DOHH2 (cell line): Measurements from ENCODE around the gene DOCK4.

Experiments
- EZH2phosphoT487 ChIP-seq: fragments of 200-600 bp; sonication (generic); IDR thresholded peaks from 2 replicates; pipeline ENCODE4 v1.6.1; 2017; ENCODE audit warnings: borderline replicate concordance, mild to moderate bottlenecking, antibody characterized with exemption, low read length, moderate library complexity, mixed read lengths
- TF ChIP-seq, protein P1 (sequence below): fragments of 200-600 bp; sonication (generic); IDR thresholded peaks from one replicate; pipeline ENCODE4 v1.5.1; 2014; ENCODE audit warnings: antibody characterized with exemption, mild to moderate bottlenecking, low read depth, low read length; ENCODE audit not compliant: poor library complexity, severe bottlenecking

GRCh38 chr7:111858331-111858730 is 347.9 kb downstream of the DOCK4 start:
- TF ChIP-seq, protein P1, sequence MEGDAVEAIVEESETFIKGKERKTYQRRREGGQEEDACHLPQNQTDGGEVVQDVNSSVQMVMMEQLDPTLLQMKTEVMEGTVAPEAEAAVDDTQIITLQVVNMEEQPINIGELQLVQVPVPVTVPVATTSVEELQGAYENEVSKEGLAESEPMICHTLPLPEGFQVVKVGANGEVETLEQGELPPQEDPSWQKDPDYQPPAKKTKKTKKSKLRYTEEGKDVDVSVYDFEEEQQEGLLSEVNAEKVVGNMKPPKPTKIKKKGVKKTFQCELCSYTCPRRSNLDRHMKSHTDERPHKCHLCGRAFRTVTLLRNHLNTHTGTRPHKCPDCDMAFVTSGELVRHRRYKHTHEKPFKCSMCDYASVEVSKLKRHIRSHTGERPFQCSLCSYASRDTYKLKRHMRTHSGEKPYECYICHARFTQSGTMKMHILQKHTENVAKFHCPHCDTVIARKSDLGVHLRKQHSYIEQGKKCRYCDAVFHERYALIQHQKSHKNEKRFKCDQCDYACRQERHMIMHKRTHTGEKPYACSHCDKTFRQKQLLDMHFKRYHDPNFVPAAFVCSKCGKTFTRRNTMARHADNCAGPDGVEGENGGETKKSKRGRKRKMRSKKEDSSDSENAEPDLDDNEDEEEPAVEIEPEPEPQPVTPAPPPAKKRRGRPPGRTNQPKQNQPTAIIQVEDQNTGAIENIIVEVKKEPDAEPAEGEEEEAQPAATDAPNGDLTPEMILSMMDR = no peak
- no peak for TF ChIP-seq EZH2phosphoT487
